ENCODE measurements around the gene PITPNB. TPM values are rescaled to one million over a fixed set of nuclear protein-coding genes. Genes with fewer than 3 reads are reported as not detected.

PITPNB gene
- total and polyA plus RNA-seq, 7 donors, result 20.4 to 135 (median 79.9) TPM

DNA sequence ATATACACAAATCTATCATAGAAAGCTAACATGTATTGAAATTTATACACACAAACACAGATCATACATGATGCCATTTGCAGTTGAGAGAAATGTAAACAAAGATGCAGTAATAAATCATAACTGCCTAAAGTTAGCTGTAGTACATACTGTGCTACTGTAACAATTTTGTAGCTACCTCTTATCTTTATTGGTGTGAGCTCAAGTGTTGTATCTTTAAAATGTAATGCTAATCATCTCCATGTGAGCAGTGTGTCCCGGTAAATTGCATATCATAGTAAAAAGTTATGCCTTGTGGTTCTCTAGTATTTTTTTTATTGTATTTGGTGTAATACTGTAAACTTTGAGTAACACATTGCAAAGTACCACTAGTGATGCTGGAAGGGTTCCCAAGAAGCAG lies 16.8 kb upstream of the PITPNB start:
- no peaks in the 10 kb centered on the region for H3K36me3 ChIP-seq
- no peak overlapping the region for H3K4me3 ChIP-seq
- H3K27me3 ChIP-seq, result no peaks in the 10 kb centered on the region
- no peak overlapping the region for H3K27ac ChIP-seq
- intact Hi-C loops (cut with DNase I), result no loop called here
- 26 to 63% methylated on average over 1 of the region's 1 CpG for WGBS, 2 donors
- DNase-seq, result no peak
- no peak for TF ChIP-seq POLR2A (IDR thresholded peaks at IDR 0.05)
- TF ChIP-seq POLR2AphosphoS5 (IDR thresholded peaks at IDR 0.05), result peak in 1 of 4 donors; percentile 22
- no peaks in the 10 kb centered on the region for H3K4me1 ChIP-seq
- no peaks in the 10 kb centered on the region for H3K9me3 ChIP-seq

DNA sequence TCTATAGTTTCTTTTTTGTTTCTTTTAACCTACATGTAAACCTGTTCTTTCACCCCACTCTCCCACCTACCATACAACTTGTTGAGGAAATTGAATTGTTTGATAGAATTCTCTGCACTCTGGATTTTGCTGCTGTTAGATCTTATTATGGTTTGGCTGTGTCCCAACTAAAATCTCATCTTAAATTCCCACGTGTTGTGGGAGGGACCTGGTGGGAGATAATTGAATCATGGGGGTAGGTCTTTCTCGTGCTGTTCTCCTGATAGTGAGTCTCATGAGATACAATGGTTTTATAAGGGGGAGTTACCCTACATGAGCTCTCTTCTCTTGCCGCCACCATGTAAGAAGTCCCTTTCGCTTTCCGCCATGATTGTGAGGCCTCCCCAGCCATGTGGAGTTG lies 15.0 kb upstream of the PITPNB start:
- Histone ChIP-seq H3K4me3 (no peak overlapping the region), H3K9me3 (no peaks in the 10 kb centered on the region), H3K4me1 (no peaks in the 10 kb centered on the region), H3K27me3 (no peaks in the 10 kb centered on the region), H3K36me3 (no peaks in the 10 kb centered on the region), H3K27ac (no peak overlapping the region)
- 88 to 94% methylated on average over 5 of the region's 5 CpGs for WGBS, 2 donors
- DNase-seq, result no peak
- TF ChIP-seq, protein P1, sequence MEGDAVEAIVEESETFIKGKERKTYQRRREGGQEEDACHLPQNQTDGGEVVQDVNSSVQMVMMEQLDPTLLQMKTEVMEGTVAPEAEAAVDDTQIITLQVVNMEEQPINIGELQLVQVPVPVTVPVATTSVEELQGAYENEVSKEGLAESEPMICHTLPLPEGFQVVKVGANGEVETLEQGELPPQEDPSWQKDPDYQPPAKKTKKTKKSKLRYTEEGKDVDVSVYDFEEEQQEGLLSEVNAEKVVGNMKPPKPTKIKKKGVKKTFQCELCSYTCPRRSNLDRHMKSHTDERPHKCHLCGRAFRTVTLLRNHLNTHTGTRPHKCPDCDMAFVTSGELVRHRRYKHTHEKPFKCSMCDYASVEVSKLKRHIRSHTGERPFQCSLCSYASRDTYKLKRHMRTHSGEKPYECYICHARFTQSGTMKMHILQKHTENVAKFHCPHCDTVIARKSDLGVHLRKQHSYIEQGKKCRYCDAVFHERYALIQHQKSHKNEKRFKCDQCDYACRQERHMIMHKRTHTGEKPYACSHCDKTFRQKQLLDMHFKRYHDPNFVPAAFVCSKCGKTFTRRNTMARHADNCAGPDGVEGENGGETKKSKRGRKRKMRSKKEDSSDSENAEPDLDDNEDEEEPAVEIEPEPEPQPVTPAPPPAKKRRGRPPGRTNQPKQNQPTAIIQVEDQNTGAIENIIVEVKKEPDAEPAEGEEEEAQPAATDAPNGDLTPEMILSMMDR (IDR thresholded peaks at IDR 0.05), result no peak
- TF ChIP-seq EP300 (IDR thresholded peaks at IDR 0.05) (no peak), POLR2AphosphoS5 (IDR thresholded peaks at IDR 0.05) (no peak), POLR2A (IDR thresholded peaks at IDR 0.05) (no peak)
- intact Hi-C loops (cut with DNase I), result no loop called here

- TF ChIP-seq POLR2A (IDR thresholded peaks at IDR 0.05) (no peak), POLR2AphosphoS5 (IDR thresholded peaks at IDR 0.05) (no peak), EP300 (IDR thresholded peaks at IDR 0.05) (no peak)
- TF ChIP-seq, protein P1 (IDR thresholded peaks at IDR 0.05), result no peak
- H3K4me3 ChIP-seq, result no peak overlapping the region
- H3K27ac ChIP-seq, result no peak overlapping the region
Observed at GRCh38 chr22:27933186-27933983, 14.3 kb upstream of the PITPNB start.

DNA sequence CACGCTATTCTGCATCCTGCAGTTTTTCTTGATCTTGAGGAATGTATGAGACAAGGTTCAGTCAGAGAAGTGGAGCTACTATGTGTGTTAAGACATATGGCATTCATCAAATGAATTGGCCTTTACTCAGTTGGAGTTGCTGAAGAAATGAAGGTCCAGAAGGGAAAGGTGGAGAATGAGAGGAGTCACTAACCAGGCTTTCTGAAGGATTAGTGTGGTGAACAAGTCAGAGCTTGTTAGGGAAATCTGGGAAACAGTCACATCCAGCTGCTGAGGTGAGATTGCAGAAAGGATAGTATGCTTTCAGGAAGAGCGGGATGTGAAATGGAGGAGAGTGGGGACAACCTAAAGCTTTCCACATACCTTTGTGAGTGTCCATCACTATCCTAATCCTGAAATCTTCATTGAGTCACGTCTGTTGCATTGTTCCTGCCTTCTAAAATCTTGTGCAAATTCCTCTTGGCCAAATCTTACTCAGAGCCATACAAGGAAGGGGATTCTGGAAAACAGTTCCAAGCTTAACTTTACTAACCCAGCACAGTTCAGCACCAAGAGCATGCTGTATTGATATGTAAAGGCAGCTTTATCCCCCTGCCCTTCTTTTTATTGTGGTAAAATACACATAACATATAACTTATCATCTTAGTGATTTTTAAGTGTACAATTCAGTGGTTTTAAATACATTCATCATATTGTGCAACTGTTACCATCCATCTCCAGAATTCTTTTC lies 11.4 kb upstream of the PITPNB start:
- TF ChIP-seq, protein P1 (IDR thresholded peaks at IDR 0.05), result no peak
- no peak for TF ChIP-seq POLR2A (IDR thresholded peaks at IDR 0.05)
- no peak for TF ChIP-seq POLR2AphosphoS5 (IDR thresholded peaks at IDR 0.05)
- no peak for TF ChIP-seq EP300 (IDR thresholded peaks at IDR 0.05)
- intact Hi-C loops (cut with DNase I), result no loop called here
- H3K4me3 ChIP-seq, result no peak overlapping the region
- no peaks in the 10 kb centered on the region for H3K4me1 ChIP-seq
- no peak for DNase-seq
- H3K27me3 ChIP-seq, result no peaks in the 10 kb centered on the region
- no peaks in the 10 kb centered on the region for H3K36me3 ChIP-seq
- H3K27ac ChIP-seq, result no peak overlapping the region
- 92% methylated on average over 3 of the region's 3 CpGs for WGBS, 2 donors
- no peaks in the 10 kb centered on the region for H3K9me3 ChIP-seq

More at GRCh38 chr22:27933186-27933983, 14.3 kb upstream of the PITPNB start:
- Histone ChIP-seq H3K4me1 (no peaks in the 10 kb centered on the region), H3K9me3 (no peaks in the 10 kb centered on the region), H3K36me3 (no peaks in the 10 kb centered on the region), H3K27me3 (no peaks in the 10 kb centered on the region)
- WGBS, 2 donors, result 76 to 89% methylated on average over 9 of the region's 9 CpGs
- no peak for DNase-seq
- intact Hi-C loops (cut with DNase I), result no loop called here

DNA sequence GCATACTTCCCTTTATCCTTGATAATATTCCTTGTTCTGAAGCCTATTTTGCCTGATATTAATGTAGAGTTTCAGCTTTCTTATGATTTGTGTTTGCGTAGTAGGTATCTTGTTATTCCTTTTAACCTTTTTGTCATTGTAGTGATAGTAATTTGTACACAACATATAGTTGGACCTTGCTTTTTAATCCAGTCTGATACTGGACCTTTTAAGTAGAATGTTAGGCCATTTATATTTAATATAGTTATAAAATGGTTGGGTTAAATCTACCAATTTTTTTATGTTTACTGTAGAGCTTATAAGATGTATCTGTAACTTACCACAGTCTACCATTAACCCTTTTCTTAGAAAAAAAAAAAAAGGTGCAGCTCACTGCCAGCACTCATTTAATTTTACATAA lies 8.6 kb upstream of the PITPNB start:
- H3K9me3 ChIP-seq, result no peaks in the 10 kb centered on the region
- intact Hi-C loops (cut with DNase I), result no loop called here
- TF ChIP-seq POLR2AphosphoS5 (IDR thresholded peaks at IDR 0.05), result no peak
- TF ChIP-seq, protein P1 (IDR thresholded peaks at IDR 0.05), result no peak
- no peak for TF ChIP-seq EP300 (IDR thresholded peaks at IDR 0.05)
- no peak for TF ChIP-seq POLR2A (IDR thresholded peaks at IDR 0.05)
- H3K4me3 ChIP-seq, result no peak overlapping the region
- H3K4me1 ChIP-seq, result no peaks in the 10 kb centered on the region
- H3K27me3 ChIP-seq, result no peaks in the 10 kb centered on the region
- H3K36me3 ChIP-seq, result peaks cover 0 to 8% (median 0%) of the 10 kb centered on the region in 4 donors
- H3K27ac ChIP-seq, result no peak overlapping the region
- no peak for DNase-seq
- 95 to 98% methylated on average over 1 of the region's 1 CpG for WGBS, 2 donors

Measured in sigmoid colon (tissue), 7 donors.